Middle frontal gyrus (tissue), 1 donor: Measurements from ENCODE around the gene TRABD.
"Not testable (repeated sequence)": the region's sequence is repeated elsewhere in the genome, so short reads cannot be mapped to it uniquely, and the experiment has no call there.

Experiments used
- DNase-seq: peaks from one replicate; pipeline ENCODE4 v3.0.0-alpha.2; 2015; ENCODE audit warnings: low spot score; ENCODE audit errors: extremely low spot score

The TRABD gene

GRCh38 chr22:50185375-50186087, at the start of gene TRABD:
TSS of gene TRABD (plus strand) at chr22:50185913. CDS start at chr22:50193061, 7,148 bp downstream.
- peak; percentile 63 for DNase-seq

- DNase-seq, result no peak
Measured at GRCh38 chr22:50136581-50137015, 49.1 kb upstream of the TRABD start.

DNA sequence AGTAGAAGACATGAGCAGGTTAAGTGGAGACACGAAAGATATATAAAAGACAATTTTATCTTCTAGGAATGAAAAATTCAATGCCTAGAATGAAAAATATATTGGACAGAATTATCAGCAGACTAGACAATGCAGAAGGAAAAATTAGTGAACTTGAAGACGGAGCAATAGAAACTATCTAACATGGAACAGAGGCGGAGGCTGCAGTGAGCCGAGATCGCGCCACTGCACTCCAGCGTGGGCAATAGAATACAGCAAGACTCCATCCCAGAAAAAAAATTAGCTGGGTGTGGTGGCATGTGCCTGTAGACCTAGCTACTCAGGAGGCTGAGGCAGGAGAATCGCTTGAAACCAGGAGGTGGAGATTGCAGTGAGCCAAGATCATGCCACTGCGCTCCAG, 48.4 kb upstream of the TRABD start:
- not testable (repeated sequence) for DNase-seq

DNA sequence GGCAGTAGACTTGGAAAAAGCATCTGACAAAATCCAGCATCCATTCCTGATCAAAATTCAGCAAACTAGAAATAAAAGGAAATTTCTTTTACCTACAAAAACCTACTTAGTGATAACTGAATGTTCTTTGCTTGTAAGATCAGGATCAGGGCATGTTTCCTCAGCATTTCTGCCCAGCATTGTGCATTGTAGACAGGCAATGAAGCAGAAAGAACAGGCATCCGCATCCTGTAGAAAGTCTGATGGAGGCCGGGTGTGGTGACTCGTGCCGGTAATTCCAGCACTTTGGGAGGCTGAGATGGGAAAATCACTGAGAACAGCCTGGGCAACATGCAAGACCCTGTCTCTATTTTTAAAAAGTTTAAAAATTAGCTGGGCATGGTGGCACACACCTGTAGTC, 47.7 kb upstream of the TRABD start:
- no peak for DNase-seq

DNA sequence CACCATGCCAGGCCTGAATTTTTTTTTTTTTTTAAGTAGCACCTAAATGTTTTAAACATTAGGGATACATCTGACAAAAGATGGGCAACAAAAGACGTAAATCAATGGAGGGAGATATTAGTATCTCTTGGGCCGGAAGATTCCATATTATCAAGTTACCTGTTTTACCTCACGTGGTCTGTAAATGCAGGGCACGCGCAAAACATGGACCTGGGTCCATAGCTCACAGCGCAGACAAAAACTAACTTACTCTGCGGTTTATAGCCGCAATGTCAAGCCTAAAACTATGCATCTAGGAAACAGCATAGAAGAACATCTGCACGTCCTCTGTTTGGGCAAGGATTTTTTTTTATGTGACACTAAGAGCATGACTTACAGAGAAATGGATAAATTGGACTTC, 46.7 kb upstream of the TRABD start:
- DNase-seq, result no peak

- no peak for DNase-seq
Measured at GRCh38 chr22:50139843-50140415, 45.8 kb upstream of the TRABD start.

GRCh38 chr22:50140615-50141014, 45.1 kb upstream of the TRABD start:
- no peak for DNase-seq

DNA sequence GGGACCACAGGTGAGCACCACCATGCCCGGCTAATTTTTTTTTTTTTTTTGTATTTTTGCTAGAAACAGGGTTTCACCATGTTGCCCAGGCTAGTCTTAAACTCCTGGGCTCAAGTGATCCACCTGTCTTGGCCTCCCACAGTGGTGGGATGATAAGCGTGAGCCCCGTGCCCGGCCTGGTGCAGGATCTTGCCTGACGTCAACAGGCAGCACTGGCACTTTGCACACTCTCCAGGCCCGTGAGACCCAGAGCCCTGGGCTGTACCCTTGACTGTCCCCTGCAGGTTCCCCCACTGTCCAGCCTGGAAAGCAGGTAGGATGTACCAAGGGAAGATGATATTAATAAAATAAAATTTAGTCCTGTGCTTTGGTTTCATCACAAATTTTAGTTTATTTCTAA, 44.3 kb upstream of the TRABD start:
- no peak for DNase-seq

GRCh38 chr22:50141891-50142363, 43.8 kb upstream of the TRABD start:
- DNase-seq, result no peak

- DNase-seq, result no peak
Measured at GRCh38 chr22:50143096-50143495, 42.6 kb upstream of the TRABD start.

DNA sequence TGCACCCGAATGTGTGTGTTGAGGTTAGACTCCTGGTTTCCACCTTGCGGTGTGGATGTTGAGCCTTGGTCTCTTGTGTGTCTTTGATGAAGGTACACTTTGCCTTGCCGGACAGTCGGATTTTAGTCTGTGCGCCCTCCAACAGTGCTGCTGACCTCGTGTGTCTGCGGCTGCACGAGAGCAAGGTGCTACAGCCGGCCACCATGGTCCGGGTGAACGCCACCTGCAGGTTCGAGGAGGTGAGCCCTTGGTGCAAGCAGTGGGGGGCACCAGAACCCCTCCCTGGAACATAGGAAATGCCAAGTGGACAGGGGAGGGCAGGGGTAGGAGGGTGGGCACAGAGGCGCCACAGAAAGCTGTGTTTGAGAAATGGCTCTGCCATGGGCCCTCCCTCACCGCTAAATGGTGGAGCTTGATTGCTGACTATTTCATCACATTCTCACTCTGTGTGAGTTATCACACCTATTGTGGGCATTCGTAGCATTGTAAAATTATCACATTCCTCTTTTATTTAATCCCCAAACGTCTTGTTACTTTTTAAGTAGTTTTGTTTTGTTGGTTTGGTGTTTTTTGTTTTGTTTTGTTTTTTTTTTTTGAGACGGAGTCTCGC, 41.6 kb upstream of the TRABD start:
- no peak for DNase-seq

DNA sequence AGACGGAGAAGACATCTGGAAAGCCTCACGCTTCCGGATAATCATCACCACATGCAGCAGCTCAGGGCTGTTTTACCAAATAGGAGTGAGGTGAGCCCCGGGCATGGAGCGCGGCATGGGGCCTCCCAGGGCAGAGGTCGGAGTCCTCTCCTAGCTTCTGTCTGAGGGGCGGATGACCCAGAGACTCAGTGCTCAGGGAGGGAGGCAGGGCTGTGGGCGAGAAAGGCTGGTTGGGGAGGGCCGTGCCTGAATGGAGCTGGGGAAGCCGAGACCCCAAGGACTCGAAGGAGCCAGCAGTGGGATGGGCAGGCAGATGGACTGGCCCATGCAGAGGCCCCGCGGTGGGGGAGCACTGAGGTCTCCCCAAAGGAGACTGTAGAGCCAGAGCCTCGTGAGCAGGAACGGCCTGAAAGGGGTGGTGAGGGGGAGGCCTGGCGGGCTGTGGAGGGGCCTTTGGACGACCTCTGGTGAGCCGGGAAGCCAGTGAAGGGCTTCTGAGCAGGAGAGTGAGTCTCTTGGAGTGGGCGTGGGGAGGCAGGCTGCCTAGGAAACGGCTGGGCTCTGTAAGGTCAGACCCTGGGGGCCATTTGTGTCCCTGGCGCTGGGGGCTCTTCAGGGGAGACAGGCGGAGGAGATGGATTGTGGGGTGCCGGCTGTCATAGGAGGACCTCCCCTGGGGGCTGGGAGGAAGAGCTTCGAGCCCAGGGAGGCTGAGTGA, 39.8 kb upstream of the TRABD start:
- DNase-seq, result no peak

GRCh38 chr22:50146439-50147238, 39.1 kb upstream of the TRABD start:
- peak; percentile 32 for DNase-seq

DNA sequence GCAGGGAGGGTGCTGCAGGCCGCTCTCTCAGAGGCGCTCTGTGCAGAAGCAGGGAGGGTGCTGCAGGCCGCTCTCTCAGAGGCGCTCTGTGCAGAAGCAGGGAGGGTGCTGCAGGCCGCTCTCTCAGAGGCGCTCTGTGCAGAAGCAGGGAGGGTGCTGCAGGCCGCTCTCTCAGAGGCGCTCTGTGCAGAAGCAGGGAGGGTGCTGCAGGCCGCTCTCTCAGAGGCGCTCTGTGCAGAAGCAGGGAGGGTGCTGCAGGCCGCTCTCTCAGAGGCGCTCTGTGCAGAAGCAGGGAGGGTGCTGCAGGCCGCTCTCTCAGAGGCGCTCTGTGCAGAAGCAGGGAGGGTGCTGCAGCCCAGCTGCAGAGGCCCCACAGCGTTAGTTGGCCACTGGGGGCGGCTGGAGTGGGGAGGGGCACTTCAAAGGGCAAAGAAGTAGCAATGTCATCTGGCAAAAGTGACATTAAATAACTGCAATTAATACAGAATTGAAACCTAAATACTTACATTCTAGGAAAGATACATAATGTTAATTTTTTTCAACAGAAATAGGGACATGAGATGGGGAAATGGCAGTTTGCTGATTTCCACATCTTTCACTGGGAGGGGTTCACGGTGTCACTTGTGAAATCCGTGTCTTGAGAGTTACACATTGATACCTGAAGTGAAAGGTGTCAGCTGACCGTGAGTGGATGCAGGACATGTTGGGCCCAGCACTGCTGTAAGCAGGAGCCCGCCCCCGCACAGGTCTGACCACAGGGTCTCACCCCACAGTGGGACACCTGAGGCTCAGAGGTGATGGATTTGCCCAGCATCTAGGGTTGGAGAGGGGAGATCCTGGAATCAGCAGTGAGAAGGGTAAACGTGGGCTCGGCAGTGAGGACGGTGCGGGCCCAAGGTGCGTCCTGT, 38.2 kb upstream of the TRABD start:
- not testable (repeated sequence) for DNase-seq

DNA sequence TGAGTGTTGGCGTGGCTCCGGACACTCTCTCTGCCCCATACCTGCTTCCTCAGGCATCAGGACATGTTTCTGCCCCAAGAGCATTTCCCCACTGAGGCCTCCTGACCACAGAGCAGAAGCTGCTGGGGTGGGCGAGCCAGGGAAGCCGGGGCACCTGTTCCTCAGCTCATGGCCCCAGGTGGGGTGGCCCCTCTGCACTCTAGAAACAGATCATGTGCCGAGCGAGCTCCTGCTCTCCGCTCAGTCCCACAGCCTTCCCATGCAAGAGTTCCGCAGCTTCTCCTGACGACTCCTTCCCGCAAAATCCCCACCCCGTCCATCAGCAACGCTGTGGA, 37.6 kb upstream of the TRABD start:
- no peak for DNase-seq

DNA sequence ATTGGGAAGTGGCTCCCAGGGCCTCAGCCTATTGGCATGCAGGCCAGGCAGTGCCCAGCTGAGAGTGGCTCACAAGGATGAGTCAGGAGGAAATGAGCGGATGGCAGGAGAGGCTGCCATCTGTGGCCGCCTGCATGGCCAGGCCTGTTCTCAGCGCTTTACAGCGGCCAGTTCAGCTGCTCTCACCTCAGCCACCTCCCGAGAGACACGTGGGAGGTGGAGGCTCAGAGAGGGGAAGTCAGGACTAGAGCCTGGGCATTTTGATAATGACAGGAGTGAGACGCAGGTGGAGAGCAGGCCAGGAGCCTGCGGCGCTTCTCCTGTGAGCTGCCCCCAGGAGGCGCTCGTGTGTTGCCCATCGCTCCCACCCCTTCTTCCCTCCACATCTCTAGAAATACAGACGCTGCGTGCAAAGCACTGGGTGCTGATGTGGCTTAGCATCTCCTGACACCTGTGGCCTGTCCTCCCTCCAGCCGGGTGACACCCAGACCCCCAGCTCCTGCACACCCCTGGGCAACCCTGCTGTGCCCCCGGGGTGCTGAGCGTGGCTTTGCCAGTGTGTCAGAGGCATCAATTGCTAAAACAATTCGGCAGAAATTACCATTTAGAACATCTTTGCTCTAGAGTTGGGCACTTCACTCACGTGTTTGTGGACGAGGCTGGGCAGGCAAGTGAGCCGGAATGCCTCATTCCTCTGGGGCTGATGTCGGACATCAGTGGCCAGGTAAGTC, 36.6 kb upstream of the TRABD start:
- DNase-seq, result no peak

GRCh38 chr22:50150161-50151129, 35.3 kb upstream of the TRABD start:
- no peak for DNase-seq
